ENCODE measurements around the gene NEK6. TPM values are rescaled to one million over a fixed set of nuclear protein-coding genes. Genes with fewer than 3 reads are reported as not detected.

Gene NEK6
- total RNA-seq, 1 donor from 2014 or later, result 24.4 TPM

GRCh38 chr9:124388275-124389048 is 130.7 kb downstream of the NEK6 start:
- Mint-ChIP-seq H3K9me3 (ENCODE audit: low read depth) (no peaks in the 10 kb centered on the region), H3K4me1 (ENCODE audit: low read depth) (peaks cover 81% of the 10 kb centered on the region), H3K36me3 (ENCODE audit: insufficient read depth) (peaks cover 6% of the 10 kb centered on the region), H3K27ac (peak overlapping the region; percentile 1), H3K27me3 (no peaks in the 10 kb centered on the region), H3K4me3 (ENCODE audit: low read depth) (no peak overlapping the region)
- TF ChIP-seq CTCF (IDR thresholded peaks at IDR 0.05; ENCODE audit: unreplicated experiment), result no peak
- DNase-seq (ENCODE audit: low spot score, unreplicated experiment), result no peak

- no peak for TF ChIP-seq CTCF (IDR thresholded peaks at IDR 0.05; ENCODE audit: unreplicated experiment)
- Mint-ChIP-seq H3K9me3 (ENCODE audit: low read depth) (no peaks in the 10 kb centered on the region), H3K4me3 (ENCODE audit: low read depth) (peak overlapping the region; percentile 40), H3K27me3 (no peaks in the 10 kb centered on the region), H3K4me1 (ENCODE audit: low read depth) (peaks cover 81% of the 10 kb centered on the region), H3K27ac (peak overlapping the region; percentile 0), H3K36me3 (ENCODE audit: insufficient read depth) (no peaks in the 10 kb centered on the region)
- no peak for DNase-seq (ENCODE audit: low spot score, unreplicated experiment)
These were observed 131.6 kb downstream of the NEK6 start for GRCh38 chr9:124389146-124389939.

- Mint-ChIP-seq H3K9me3 (ENCODE audit: low read depth) (no peaks in the 10 kb centered on the region), H3K4me1 (ENCODE audit: low read depth) (peaks cover 66% of the 10 kb centered on the region), H3K36me3 (ENCODE audit: insufficient read depth) (peaks cover 1% of the 10 kb centered on the region), H3K4me3 (ENCODE audit: low read depth) (no peak overlapping the region), H3K27me3 (no peaks in the 10 kb centered on the region), H3K27ac (no peak overlapping the region)
- no peak for TF ChIP-seq CTCF (IDR thresholded peaks at IDR 0.05; ENCODE audit: unreplicated experiment)
- no peak for DNase-seq (ENCODE audit: low spot score, unreplicated experiment)
These were observed 133.3 kb downstream of the NEK6 start for GRCh38 chr9:124390794-124391658.

- Mint-ChIP-seq H3K27me3 (no peaks in the 10 kb centered on the region), H3K4me1 (ENCODE audit: low read depth) (peaks cover 52% of the 10 kb centered on the region), H3K27ac (no peak overlapping the region), H3K4me3 (ENCODE audit: low read depth) (no peak overlapping the region), H3K9me3 (ENCODE audit: low read depth) (no peaks in the 10 kb centered on the region), H3K36me3 (ENCODE audit: insufficient read depth) (peaks cover 4% of the 10 kb centered on the region)
- TF ChIP-seq CTCF (IDR thresholded peaks at IDR 0.05; ENCODE audit: unreplicated experiment), result no peak
- no peak for DNase-seq (ENCODE audit: low spot score, unreplicated experiment)
These were observed 134.6 kb downstream of the NEK6 start for GRCh38 chr9:124392254-124392870.

Measured in progenitor cell of endocrine pancreas (in vitro differentiated cells).